HPDE6-E6E7 (cell line): ENCODE data around the gene NEIL3.
"Not testable (repeated sequence)": the region's sequence is repeated elsewhere in the genome, so short reads cannot be mapped to it uniquely, and the experiment has no call there.

Experiments
- DNase-seq: peaks from one replicate; pipeline ENCODE4 v3.0.0; 2011; ENCODE audit warnings: missing footprints; ENCODE audit errors: extremely low spot score

NEIL3 gene

GRCh38 chr4:177301126-177301639 lies 8.5 kb upstream of the NEIL3 start:
- no peak for DNase-seq

DNA sequence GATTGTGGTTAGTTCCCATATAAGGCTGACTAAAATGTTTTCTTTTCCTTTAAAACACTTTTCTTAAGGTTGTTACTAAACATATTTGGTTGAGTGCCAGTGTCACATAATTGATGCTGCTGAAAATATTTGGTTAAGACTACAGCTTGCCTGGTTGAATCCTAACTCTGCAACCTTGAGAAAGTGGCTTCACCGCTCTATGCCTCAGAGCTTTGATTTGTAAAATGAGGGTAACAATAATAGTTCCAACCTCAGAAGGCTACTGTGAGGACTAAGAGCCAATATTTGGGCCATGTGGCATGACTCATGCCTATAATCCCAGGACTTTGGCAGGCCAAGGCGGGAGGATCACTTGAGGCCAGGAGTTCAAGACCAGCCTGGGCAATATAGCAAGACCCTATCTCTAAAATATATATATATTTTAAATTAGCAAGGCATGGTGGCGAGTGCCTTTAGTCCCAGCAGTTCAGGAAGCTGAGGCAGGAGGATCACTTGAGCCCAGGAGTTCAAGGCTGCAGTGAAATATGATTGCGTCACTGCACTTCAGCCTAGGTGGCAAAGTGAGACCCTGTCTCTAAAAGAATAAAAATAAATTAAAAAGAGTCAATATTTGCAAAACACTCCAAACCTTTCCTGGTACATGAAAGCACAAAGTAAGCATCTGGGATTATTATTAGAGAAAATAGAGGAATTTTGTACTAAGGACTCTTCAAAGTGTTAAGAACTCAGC lies 7.1 kb upstream of the NEIL3 start:
- no peak for DNase-seq

DNA sequence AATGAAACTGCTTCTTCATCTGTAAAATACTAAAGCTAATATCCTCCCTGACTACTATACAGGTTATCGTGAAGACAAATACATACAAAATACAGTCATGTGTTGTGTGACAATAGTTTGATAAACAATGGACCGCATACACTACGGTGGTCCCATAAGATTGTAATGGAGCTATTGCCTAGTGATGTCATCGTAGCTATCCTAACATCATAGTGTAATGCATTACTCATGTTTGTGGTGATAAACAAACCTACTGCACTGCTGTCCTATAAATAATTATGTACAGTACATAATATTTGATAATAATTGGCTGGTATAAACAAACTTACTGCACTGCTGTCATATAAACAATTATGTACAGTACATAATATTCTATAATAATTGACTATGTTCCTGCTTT lies 5.6 kb upstream of the NEIL3 start:
- no peak for DNase-seq

DNA sequence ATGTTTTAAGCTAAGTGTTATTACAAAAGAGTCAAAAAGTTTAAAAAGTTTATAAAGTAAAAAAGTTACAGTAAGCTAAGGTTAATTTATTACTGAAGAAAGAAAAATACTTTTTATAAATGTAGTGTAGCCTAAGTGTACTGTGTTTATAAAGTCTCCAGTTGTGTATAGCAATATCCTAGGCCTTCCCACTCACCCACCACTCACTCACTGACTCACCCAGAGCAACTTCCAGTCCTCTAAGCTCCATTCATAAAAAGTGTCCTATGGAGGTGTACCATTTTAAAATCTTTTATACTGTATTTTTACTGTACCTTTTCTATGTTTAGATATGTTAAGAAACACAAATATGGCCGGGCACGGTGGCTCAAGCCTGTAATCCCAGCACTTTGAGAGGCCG lies 4.8 kb upstream of the NEIL3 start:
- not testable (repeated sequence) for DNase-seq

- no peak for DNase-seq
These were observed 1.5 kb upstream of the NEIL3 start for GRCh38 chr4:177308125-177308524.

DNA sequence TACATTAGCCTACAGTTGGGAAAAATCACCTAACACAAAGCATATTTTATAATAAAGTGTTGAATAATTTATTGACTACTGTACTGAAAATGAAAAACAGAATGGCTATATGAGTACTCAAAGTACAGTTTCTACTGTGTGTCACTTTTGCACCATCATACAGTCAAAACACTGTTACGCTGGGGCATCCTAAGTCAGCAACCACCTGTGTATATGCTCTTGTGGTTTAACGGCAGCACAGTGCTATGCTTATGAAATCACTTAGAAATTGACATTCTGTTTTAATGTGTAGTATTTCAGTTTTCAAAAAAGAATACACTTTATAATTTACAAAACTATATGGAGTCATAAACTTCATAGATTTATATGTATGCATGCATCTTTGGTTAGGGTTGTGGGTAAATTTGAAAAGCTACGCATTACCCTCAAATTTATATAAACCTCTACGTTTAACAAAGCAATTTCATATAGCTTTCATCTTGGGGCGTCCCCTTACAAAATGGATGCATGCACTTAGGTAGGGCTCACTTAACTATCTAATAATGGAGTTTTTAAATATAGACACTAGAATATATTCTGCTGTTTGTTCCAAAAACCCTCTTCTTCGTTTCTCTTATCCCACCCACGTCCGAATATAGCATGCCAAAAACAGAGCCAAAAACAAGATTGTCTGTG lies 690 bp upstream of the NEIL3 start:
- DNase-seq = no peak

GRCh38 chr4:177311589-177311988 lies 1.9 kb downstream of the NEIL3 start:
- no peak for DNase-seq

GRCh38 chr4:177313263-177313662 lies 3.6 kb downstream of the NEIL3 start:
- no peak for DNase-seq

GRCh38 chr4:177315767-177316464 lies 6.2 kb downstream of the NEIL3 start:
- DNase-seq = no peak

- DNase-seq = no peak
These were observed 11.0 kb downstream of the NEIL3 start for GRCh38 chr4:177320721-177321120.

DNA sequence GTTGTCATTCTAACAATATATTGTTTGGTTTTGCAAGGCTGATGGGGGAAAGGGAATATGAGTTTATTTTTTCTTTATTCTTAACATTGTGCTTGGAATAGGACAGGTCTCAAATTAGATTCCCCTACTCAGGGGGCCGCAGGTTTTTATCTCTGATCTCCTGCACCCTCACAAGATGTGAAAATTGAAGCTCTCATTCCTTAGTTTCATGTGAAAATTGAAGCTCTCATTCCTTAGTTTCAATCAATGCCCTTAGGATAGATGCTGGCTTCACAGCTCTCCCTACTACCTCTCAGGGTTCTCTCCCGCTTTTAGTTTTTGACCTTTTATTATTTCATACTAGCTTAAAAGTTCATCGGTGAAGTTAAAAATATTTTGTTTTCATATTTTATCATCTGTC lies 12.0 kb downstream of the NEIL3 start:
- DNase-seq = no peak

GRCh38 chr4:177322266-177322665 lies 12.6 kb downstream of the NEIL3 start:
- DNase-seq = no peak

GRCh38 chr4:177322881-177323280 lies 13.2 kb downstream of the NEIL3 start:
- no peak for DNase-seq

DNA sequence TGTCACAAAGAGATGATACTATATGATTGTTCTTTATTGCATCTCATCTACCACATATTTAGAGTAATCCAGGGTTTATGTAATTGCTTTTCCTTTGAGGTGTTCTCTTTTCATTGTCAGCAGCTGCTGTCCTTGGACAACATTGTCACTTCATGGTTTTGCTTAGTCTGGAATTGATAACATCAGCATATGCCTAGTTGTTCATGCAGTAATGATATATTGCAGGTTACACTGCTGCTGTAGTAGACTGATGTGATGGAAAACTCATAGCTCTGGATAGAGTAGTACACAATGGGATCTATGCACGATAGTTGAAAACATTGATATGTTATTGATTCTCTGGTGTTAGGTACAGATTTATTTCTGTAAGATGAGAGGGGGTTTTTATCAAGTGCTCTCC lies 13.7 kb downstream of the NEIL3 start:
- no peak for DNase-seq

- DNase-seq = no peak
These were observed 22.4 kb downstream of the NEIL3 start for GRCh38 chr4:177332119-177332518.

DNA sequence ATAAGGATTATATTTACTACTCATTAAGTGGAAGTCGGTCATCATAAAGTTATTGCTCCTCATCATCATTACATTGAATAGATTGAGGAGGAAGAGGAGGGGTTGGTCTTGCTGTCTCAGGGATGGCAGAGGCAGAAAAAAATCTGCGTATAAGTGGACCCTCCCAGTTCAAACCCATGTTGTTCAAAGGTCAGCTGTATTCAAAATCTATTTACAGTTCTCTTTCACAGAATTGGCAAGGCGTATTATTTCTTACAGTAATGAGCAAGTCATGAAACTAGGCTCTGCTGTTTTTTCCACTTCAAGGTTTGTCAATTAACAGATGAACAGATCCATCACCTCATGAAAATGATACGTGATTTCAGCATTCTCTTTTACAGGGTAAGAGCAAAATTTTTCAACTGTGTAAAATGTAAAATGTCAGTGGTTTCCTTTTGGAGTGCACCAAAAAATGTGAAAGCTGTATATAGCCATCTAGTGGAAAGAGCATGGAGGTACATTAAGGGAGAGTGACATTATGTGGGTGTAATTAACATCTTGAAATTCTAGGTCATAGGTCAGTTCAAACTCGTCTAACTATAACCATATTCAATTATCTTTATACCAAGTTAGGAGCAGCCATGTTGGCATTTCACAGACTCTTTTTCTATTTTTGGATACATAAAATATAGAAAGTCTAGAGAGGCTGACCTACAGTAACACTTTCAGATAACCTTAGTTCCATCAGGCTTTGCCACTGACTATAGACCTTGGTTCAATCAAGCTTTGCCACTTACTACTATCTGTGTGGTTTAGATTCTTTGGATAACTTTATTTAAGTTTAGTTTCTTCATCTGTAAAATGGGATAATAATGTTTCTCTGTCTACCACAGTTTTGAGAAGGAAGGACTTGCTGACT lies 30.1 kb downstream of the NEIL3 start:
- DNase-seq = peak; percentile 17

DNA sequence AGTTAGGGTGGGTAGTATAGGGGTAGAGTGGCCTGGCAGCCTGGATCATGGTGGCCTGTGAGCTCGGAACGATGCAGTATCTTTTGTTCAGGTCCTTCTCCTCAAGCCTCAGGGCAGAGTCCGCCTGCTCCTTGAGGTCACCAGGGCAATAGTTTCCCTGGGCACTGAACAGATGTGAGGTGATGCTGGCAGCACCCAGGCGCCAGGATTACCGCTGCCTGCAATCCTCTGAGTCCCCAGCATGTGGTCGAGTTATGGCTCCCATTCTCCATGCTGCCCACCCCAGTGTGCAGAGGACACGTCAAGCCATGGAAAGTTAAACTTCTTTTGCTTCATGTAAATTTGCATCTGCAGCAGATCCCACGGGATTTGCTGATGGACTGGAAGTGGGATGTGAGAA lies 38.7 kb downstream of the NEIL3 start:
- DNase-seq = no peak

GRCh38 chr4:177349191-177349590 lies 39.5 kb downstream of the NEIL3 start:
- no peak for DNase-seq

DNA sequence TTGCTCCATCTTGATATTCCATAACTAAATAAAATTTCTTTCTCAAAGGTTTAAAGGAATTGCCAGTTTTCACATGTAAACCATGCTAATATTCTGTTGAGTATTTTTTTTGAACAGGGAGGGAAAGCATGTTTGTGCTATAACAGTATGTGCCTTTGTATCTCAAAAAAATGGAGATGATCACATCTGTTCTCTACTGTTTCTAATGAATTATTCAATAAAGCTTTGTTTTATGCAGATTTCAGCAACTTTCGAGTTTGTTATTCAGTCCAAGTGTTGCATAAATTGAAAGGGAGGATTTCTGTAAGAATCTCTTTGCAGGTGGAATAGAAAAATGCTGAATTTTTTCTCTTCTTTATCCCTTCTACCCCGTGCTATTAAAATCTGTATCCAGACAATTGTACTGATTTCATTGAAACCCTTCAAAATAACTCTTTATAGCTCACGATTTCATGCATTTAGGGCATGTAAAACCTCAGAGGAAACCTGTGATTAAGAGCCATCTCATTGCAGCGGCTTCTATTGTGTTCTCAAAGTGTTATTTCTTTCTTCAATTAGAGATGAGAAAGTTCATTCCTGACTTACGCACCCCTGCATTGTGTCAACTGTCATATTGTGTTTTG lies 42.1 kb downstream of the NEIL3 start:
- DNase-seq = no peak

GRCh38 chr4:177356206-177356605 lies 46.5 kb downstream of the NEIL3 start:
- DNase-seq = no peak

GRCh38 chr4:177356921-177357320 lies 47.2 kb downstream of the NEIL3 start:
- DNase-seq = no peak
